Natural killer cell (primary cell): ENCODE results near the gene CAMK4. TPM values are rescaled to one million over a fixed set of nuclear protein-coding genes. Genes with fewer than 3 reads are reported as not detected.

Experiments
- ATAC-seq, 3 donors: fragments of 150-1000 bp in 2 of 3; fragments of 200-7000 bp in 1 of 3; cut with Tn5 transposase; 1 replicate in 1 of 3; 2 replicates in 2 of 3; pipeline ENCODE4 v1.10.0; 2021; ENCODE audit warnings: mild to moderate bottlenecking in 2 of 3, moderate library complexity in 2 of 3
- DNase-seq, 2 donors: peaks; one replicate each; pipeline versions ENCODE4 v3.0.0 to v3.0.0-alpha.2; 2013 to 2021; ENCODE audit warnings: mixed read lengths in 1 of 2
- H3K27ac ChIP-seq: one replicate; pipeline ENCODE4 v1.5.1; 2013; ENCODE audit warnings: mild to moderate bottlenecking, low read length
- H3K27me3 ChIP-seq: one replicate; pipeline ENCODE4 v1.6.1; 2013; ENCODE audit warnings: low read length; ENCODE audit not compliant: control insufficient read depth, insufficient read depth
- H3K36me3 ChIP-seq: one replicate; pipeline ENCODE4 v1.6.1; 2013; ENCODE audit warnings: low read length; ENCODE audit not compliant: control insufficient read depth, insufficient read depth
- H3K4me1 ChIP-seq: one replicate; pipeline ENCODE4 v1.6.1; 2013; ENCODE audit warnings: low read length; ENCODE audit not compliant: control insufficient read depth, insufficient read depth
- H3K4me3 ChIP-seq: one replicate; pipeline ENCODE4 v1.5.1; 2013; ENCODE audit warnings: low read length
- H3K9me3 ChIP-seq: one replicate; pipeline ENCODE4 v1.6.1; 2013; ENCODE audit warnings: low read length; ENCODE audit not compliant: control insufficient read depth, insufficient read depth
- H3K27ac Mint-ChIP-seq, 2 donors: one replicate each; pipeline ENCODE4 v1.8.0; 2022; ENCODE audit warnings: mild to moderate bottlenecking in 2 of 2, mixed read lengths in 2 of 2, moderate library complexity in 1 of 2
- H3K27me3 Mint-ChIP-seq, 2 donors: one replicate each; pipeline ENCODE4 v1.8.0; 2022; ENCODE audit warnings: low read depth in 2 of 2, mixed read lengths in 2 of 2
- H3K36me3 Mint-ChIP-seq: one replicate; pipeline ENCODE4 v1.8.0; 2022; ENCODE audit warnings: mixed read lengths
- H3K4me1 Mint-ChIP-seq, 2 donors: one replicate each; pipeline ENCODE4 v1.8.0; 2022; ENCODE audit warnings: mixed read lengths in 2 of 2
- H3K4me3 Mint-ChIP-seq: one replicate; pipeline ENCODE4 v1.8.0; 2022; ENCODE audit warnings: mild to moderate bottlenecking, moderate library complexity, mixed read lengths
- H3K9me3 Mint-ChIP-seq, 2 donors: one replicate each; pipeline ENCODE4 v1.8.0; 2022; ENCODE audit warnings: mixed read lengths in 2 of 2
- CTCF ChIP-seq: fragments of 200-600 bp; IDR thresholded peaks from one replicate; pipeline ENCODE4 v1.8.0; 2022; ENCODE audit warnings: antibody characterized with exemption
- WGBS: methylation state at CpG from one replicate; pipeline ENCODE4 v1.1.7; 2013; ENCODE audit warnings: missing lambda C conversion rate; ENCODE audit not compliant: insufficient coverage; 5-methylcytosine and 5-hydroxymethylcytosine counted together
- intact Hi-C: fragments of 100-400 bp; cut with micrococcal nuclease; formaldehyde crosslinking; loops from one replicate; pipeline ENCODE4 v1.14.2; 2022
- total RNA-seq, 4 donors: library from RNA; stranded (reverse); fragments of 120-200 nt in 1 of 4; gene quantifications; one replicate each; pipeline versions ENCODE4 v1.2.3 to v1.2.4, GENCODE V29; 2013 to 2022

The CAMK4 gene
- total RNA-seq, 3 donors from 2014 or later (not counting 1 experiment from before 2014, with no cell fraction given), result 0.80 to 7.9 (median 7.2) TPM

DNA sequence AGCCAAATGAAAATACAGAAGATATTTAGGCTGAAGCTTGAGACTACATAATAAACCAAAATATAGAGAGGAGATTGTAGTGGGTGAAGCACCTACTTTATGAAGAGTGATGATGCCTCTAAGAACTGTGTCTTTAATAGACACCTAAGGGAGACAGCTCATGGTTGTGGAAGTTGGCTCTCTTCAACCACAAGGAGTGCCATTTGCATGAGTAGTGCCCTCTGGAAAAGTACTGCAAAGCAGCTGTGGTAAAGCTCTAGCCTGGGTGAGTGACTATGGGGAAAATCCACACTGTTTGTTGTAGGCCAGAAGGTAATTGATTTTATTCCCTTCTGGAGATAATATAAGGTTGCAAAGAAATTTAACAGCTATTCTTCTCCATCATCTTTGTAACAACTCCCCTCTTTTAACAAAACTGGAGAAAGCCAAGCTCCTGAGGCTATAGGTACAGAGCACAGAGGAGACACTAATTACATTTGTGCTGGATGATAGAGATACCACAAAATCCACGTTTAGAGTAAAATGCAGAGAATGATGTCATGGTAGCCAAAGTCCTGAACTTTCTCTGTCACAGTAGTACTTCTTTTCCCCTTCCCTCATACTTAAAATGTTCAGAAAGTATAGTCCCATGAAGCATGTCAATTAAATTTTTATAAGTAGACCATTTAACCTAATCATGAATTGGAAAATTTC, 165.4 kb downstream of the CAMK4 start:
- no peak overlapping the region for H3K27ac ChIP-seq
- no peak for TF ChIP-seq CTCF
- no peaks in the 10 kb centered on the region for H3K4me1 Mint-ChIP-seq
- no peaks in the 10 kb centered on the region for H3K36me3 ChIP-seq
- no peaks in the 10 kb centered on the region for H3K27me3 Mint-ChIP-seq
- H3K9me3 Mint-ChIP-seq, result peaks cover 0 to 4% of the 10 kb centered on the region in 2 donors
- WGBS, result 80% methylated on average over 1 of the region's 1 CpG
- H3K4me3 Mint-ChIP-seq, result no peak overlapping the region
- no peaks in the 10 kb centered on the region for H3K4me1 ChIP-seq
- no peak overlapping the region for H3K27ac Mint-ChIP-seq
- H3K9me3 ChIP-seq, result no peaks in the 10 kb centered on the region
- intact Hi-C loops, result no loop called here
- DNase-seq (no peak), ATAC-seq (no peak)
- H3K27me3 ChIP-seq, result no peaks in the 10 kb centered on the region
- H3K36me3 Mint-ChIP-seq, result no peaks in the 10 kb centered on the region
- no peak overlapping the region for H3K4me3 ChIP-seq

GRCh38 chr5:111392181-111392580, 168.0 kb downstream of the CAMK4 start:
- no peak for ATAC-seq
- no peaks in the 10 kb centered on the region for H3K36me3 ChIP-seq
- peaks cover 0 to 4% of the 10 kb centered on the region in 2 donors for H3K9me3 Mint-ChIP-seq
- no peak overlapping the region for H3K4me3 Mint-ChIP-seq
- H3K27me3 Mint-ChIP-seq, result no peaks in the 10 kb centered on the region
- no peaks in the 10 kb centered on the region for H3K9me3 ChIP-seq
- H3K36me3 Mint-ChIP-seq, result no peaks in the 10 kb centered on the region
- H3K27me3 ChIP-seq, result no peaks in the 10 kb centered on the region
- no peaks in the 10 kb centered on the region for H3K4me1 Mint-ChIP-seq
- H3K4me3 ChIP-seq, result no peak overlapping the region
- DNase-seq, result no peak
- no peak for TF ChIP-seq CTCF
- intact Hi-C loops, result no loop called here
- 71% methylated on average over 1 of the region's 2 CpGs for WGBS
- no peaks in the 10 kb centered on the region for H3K4me1 ChIP-seq
- H3K27ac Mint-ChIP-seq, result no peak overlapping the region
- H3K27ac ChIP-seq, result no peak overlapping the region

GRCh38 chr5:111394586-111394985, 170.4 kb downstream of the CAMK4 start:
- H3K4me1 Mint-ChIP-seq, result no peaks in the 10 kb centered on the region
- H3K27ac ChIP-seq, result no peak overlapping the region
- no CpG with 5 or more reads among the region's 3 CpGs for WGBS
- DNase-seq (no peak), ATAC-seq (no peak)
- H3K9me3 Mint-ChIP-seq, result peaks cover 0 to 4% of the 10 kb centered on the region in 2 donors
- no peak for TF ChIP-seq CTCF
- no peaks in the 10 kb centered on the region for H3K36me3 Mint-ChIP-seq
- H3K36me3 ChIP-seq, result no peaks in the 10 kb centered on the region
- H3K9me3 ChIP-seq, result no peaks in the 10 kb centered on the region
- no peaks in the 10 kb centered on the region for H3K27me3 ChIP-seq
- no peaks in the 10 kb centered on the region for H3K4me1 ChIP-seq
- intact Hi-C loops, result no loop called here
- H3K4me3 Mint-ChIP-seq, result no peak overlapping the region
- no peak overlapping the region for H3K27ac Mint-ChIP-seq
- H3K27me3 Mint-ChIP-seq, result peaks cover 0 to 4% of the 10 kb centered on the region in 2 donors
- no peak overlapping the region for H3K4me3 ChIP-seq

- Histone ChIP-seq H3K27ac (no peak overlapping the region), H3K27me3 (no peaks in the 10 kb centered on the region), H3K4me3 (no peak overlapping the region), H3K36me3 (no peaks in the 10 kb centered on the region), H3K9me3 (no peaks in the 10 kb centered on the region), H3K4me1 (no peaks in the 10 kb centered on the region)
- peaks cover 0 to 5% of the 10 kb centered on the region in 2 donors for H3K27me3 Mint-ChIP-seq
- peaks cover 0 to 4% of the 10 kb centered on the region in 2 donors for H3K9me3 Mint-ChIP-seq
- 71% methylated on average over 2 of the region's 2 CpGs for WGBS
- DNase-seq, result no peak
- H3K36me3 Mint-ChIP-seq, result no peaks in the 10 kb centered on the region
- no peaks in the 10 kb centered on the region for H3K4me1 Mint-ChIP-seq
- no peak for ATAC-seq
- no peak overlapping the region for H3K27ac Mint-ChIP-seq
- no peak overlapping the region for H3K4me3 Mint-ChIP-seq
- no peak for TF ChIP-seq CTCF
- intact Hi-C loops, result no loop called here
Measured at GRCh38 chr5:111398013-111398412, 173.8 kb downstream of the CAMK4 start.
